ENCODE measurements around the gene TANC2. TPM values are rescaled to one million over a fixed set of nuclear protein-coding genes. Genes with fewer than 3 reads are reported as not detected.

The TANC2 gene
- total RNA-seq, 1 experiment from 2014 or later, result 24.2 TPM

DNA sequence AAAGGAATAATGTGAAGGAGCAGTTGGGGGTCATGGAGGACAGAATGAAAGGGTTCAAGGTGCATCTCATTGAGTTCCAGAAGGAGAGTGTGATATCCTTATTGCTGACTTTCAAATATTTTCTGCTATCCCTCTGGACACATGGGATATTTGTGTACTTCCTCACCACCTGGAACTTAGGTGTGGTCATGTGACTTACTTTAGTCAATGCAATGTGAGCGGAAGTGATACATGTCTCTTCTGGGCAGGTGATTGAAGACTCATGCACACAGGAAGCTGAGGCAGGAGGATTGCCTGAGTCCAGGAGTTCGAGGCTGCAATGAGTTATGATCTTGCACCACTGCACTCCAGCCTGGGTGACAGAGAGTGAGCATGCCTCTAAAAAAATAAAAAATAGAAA lies 36.7 kb upstream of the TANC2 start:
- Histone ChIP-seq H3F3A (ENCODE audit: low read length, unreplicated experiment) (no peaks in the 10 kb centered on the region), H3K4me1 (ENCODE audit: insufficient read depth, low read length) (0 out of 2 replicates have a peak, but pooled peaks cover 6% of the 10 kb centered on the region), H3K79me2 (ENCODE audit: low read length) (no peaks in the 10 kb centered on the region), H3K4me3 (ENCODE audit: low read length) (no peak overlapping the region), H3K4me2 (ENCODE audit: low read length) (no peak overlapping the region), H3K27me3 (ENCODE audit: low read length) (no peaks in the 10 kb centered on the region), H3K36me3 (ENCODE audit: low read depth, low read length) (no peaks in the 10 kb centered on the region), H3K27ac (ENCODE audit: low read length) (no peak overlapping the region), H3K9me3 (ENCODE audit: low read length) (no peaks in the 10 kb centered on the region), H4K20me1 (ENCODE audit: low read length) (no peaks in the 10 kb centered on the region), H2AFZ (ENCODE audit: low read length) (no peak overlapping the region), H3K9ac (ENCODE audit: low read length) (no peak overlapping the region), H3K9me2 (replicated peaks; ENCODE audit: low read length) (no peaks in the 10 kb centered on the region)
- DNase-seq, result peak; percentile 17
- intact Hi-C loops (cut with micrococcal nuclease), result no loop called here
- ChIA-PET POLR2A (ENCODE audit: unreplicated experiment) (no interaction called here), CTCF (no interaction called here)
- ATAC-seq, result no peak
- TF ChIP-seq EZH2phosphoT487 (IDR thresholded peaks at IDR 0.05; ENCODE audit: borderline replicate concordance, low read length), result no peak
- no peak for TF ChIP-seq EZH2 (IDR thresholded peaks at IDR 0.05; ENCODE audit: low read length, unreplicated experiment)
- TF ChIP-seq, protein P1, sequence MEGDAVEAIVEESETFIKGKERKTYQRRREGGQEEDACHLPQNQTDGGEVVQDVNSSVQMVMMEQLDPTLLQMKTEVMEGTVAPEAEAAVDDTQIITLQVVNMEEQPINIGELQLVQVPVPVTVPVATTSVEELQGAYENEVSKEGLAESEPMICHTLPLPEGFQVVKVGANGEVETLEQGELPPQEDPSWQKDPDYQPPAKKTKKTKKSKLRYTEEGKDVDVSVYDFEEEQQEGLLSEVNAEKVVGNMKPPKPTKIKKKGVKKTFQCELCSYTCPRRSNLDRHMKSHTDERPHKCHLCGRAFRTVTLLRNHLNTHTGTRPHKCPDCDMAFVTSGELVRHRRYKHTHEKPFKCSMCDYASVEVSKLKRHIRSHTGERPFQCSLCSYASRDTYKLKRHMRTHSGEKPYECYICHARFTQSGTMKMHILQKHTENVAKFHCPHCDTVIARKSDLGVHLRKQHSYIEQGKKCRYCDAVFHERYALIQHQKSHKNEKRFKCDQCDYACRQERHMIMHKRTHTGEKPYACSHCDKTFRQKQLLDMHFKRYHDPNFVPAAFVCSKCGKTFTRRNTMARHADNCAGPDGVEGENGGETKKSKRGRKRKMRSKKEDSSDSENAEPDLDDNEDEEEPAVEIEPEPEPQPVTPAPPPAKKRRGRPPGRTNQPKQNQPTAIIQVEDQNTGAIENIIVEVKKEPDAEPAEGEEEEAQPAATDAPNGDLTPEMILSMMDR (conservative IDR thresholded peaks at IDR 0.05; ENCODE audit: low read depth, low read length), result no peak
- BruUV-seq (replicated peaks), result no TSS peak

DNA sequence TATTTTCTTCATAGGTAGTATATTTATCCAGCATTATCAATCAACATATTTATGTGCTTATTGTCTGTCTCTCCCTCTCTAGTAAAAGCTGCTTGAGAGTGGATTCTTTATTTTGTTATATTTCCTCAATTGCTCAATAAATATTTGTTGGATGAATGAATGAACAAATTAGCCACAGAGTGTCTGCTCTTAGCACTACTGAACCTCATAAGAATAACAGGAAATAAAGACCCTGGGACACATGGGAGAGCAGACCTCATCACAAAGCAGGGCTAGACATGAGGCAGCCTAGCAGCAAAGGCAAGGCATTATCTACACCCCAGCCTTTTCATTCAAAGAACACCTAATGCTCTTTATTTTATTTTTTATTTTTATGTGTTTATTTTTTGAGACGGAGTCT lies 34.9 kb upstream of the TANC2 start:
- Histone ChIP-seq H3F3A (ENCODE audit: low read length, unreplicated experiment) (no peaks in the 10 kb centered on the region), H3K79me2 (ENCODE audit: low read length) (no peaks in the 10 kb centered on the region), H4K20me1 (ENCODE audit: low read length) (no peaks in the 10 kb centered on the region), H2AFZ (ENCODE audit: low read length) (no peak overlapping the region), H3K9me3 (ENCODE audit: low read length) (no peaks in the 10 kb centered on the region), H3K27ac (ENCODE audit: low read length) (no peak overlapping the region), H3K9ac (ENCODE audit: low read length) (no peak overlapping the region), H3K4me3 (ENCODE audit: low read length) (no peak overlapping the region), H3K36me3 (ENCODE audit: low read depth, low read length) (no peaks in the 10 kb centered on the region), H3K4me1 (ENCODE audit: insufficient read depth, low read length) (no peaks in the 10 kb centered on the region), H3K27me3 (ENCODE audit: low read length) (no peaks in the 10 kb centered on the region), H3K9me2 (replicated peaks; ENCODE audit: low read length) (no peaks in the 10 kb centered on the region), H3K4me2 (ENCODE audit: low read length) (no peak overlapping the region)
- TF ChIP-seq, protein P1 (conservative IDR thresholded peaks at IDR 0.05; ENCODE audit: low read depth, low read length), result no peak
- TF ChIP-seq EZH2 (IDR thresholded peaks at IDR 0.05; ENCODE audit: low read length, unreplicated experiment), result no peak
- no peak for TF ChIP-seq EZH2phosphoT487 (IDR thresholded peaks at IDR 0.05; ENCODE audit: borderline replicate concordance, low read length)
- intact Hi-C loops (cut with micrococcal nuclease), result no loop called here
- ChIA-PET POLR2A (ENCODE audit: unreplicated experiment) (no interaction called here), CTCF (no interaction called here)
- no TSS peak for BruUV-seq (replicated peaks)
- DNase-seq, result no peak
- ATAC-seq, result no peak

DNA sequence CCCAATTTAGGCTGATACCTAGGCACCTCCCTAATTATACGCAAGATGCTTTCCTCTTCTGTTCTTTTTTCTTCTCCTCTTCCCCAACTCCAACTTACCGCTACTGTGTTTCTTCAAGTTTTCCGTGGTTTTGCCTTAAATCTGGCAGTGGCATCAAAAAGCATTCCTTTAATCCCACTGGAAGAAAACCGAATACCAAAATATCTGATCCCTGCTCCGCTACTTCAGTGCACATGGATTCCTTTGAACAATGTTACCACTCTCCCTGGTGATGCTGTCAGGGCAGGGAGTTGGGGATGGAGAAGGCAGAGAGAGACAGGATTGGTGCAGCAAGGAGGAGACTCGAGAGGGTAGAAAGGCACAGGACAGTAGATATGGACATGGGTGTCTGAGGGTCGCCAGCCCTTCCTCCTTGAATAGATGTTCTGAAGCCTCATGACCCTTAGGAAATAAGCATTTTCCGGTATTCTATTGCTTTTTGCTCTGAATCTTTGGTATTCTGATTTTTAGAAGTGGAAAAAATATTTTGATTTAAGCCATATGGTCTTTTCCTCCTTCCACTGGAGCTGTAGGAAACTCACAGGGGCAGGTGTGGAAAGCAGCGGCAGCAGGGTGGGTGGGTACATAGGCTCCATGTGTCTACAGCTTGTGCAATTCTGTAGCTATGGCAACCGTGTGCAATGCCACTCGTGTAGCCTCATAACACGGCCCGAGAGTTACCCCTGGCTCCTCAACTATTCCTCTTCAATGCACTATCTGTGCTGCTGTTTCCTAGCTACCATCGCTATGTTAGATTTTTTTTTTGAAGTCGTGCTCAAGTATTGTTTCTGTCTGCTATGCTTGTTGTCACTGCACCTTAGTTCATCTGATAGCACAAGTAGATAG lies 32.3 kb upstream of the TANC2 start:
- Histone ChIP-seq H3K9ac (ENCODE audit: low read length) (no peak overlapping the region), H2AFZ (ENCODE audit: low read length) (no peak overlapping the region), H3K9me2 (replicated peaks; ENCODE audit: low read length) (no peaks in the 10 kb centered on the region), H3K27me3 (ENCODE audit: low read length) (no peaks in the 10 kb centered on the region), H3K27ac (ENCODE audit: low read length) (no peak overlapping the region), H3K4me3 (ENCODE audit: low read length) (no peak overlapping the region), H3K36me3 (ENCODE audit: low read depth, low read length) (no peaks in the 10 kb centered on the region), H4K20me1 (ENCODE audit: low read length) (no peaks in the 10 kb centered on the region), H3F3A (ENCODE audit: low read length, unreplicated experiment) (no peaks in the 10 kb centered on the region), H3K79me2 (ENCODE audit: low read length) (no peaks in the 10 kb centered on the region), H3K4me1 (ENCODE audit: insufficient read depth, low read length) (no peaks in the 10 kb centered on the region), H3K4me2 (ENCODE audit: low read length) (no peak overlapping the region), H3K9me3 (ENCODE audit: low read length) (no peaks in the 10 kb centered on the region)
- DNase-seq (no peak), ATAC-seq (no peak)
- POLR2A ChIA-PET (ENCODE audit: unreplicated experiment), result no interaction called here
- no TSS peak for BruUV-seq (replicated peaks)
- CTCF ChIA-PET, result no interaction called here
- TF ChIP-seq, protein P1 (conservative IDR thresholded peaks at IDR 0.05; ENCODE audit: low read depth, low read length), result no peak
- TF ChIP-seq EZH2phosphoT487 (IDR thresholded peaks at IDR 0.05; ENCODE audit: borderline replicate concordance, low read length), result no peak
- TF ChIP-seq EZH2 (IDR thresholded peaks at IDR 0.05; ENCODE audit: low read length, unreplicated experiment), result no peak
- intact Hi-C loops (cut with micrococcal nuclease), result no loop called here
